ENCODE measurements around the gene TEX261.
"Not testable (repeated sequence)": the region's sequence is repeated elsewhere in the genome, so short reads cannot be mapped to it uniquely, and the experiment has no call there.

Gene TEX261

DNA sequence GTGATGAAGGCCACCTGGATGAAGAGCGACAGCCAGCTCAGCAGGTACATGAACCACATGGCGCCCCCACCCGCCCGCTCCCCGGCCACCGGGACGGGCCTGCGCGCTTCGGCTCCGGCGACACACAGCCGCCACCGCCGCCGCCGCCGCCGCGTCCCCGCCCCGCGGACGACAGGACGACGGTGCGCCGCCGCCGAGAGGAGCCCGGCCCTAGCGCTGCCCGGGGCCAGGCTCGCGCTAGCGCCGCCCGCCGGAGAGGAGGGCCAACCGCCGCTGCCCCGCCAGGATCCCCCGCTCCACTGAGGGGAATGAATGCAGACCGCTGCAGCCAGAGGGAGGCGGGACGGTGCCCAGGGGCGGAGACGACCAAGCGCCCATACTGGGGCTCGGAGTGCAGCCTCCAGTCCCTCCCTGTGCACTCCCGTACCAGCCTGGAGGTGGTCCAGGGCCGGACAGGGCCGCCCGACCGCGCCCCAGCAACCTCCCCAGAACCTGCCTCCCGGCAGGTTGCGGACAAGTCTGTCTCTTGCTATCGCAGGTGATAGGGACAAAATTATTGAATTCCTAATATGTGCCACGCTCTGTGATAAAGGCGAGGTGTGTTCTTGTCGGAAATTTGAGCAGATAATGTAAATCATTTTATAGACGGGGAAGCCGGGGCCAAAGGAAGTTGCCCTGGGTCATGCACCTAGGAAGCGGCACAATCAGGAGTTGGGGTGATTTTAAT, at the start of gene TEX261:
TSS of gene TEX261 (minus strand) at position 175 of the 727 bp plus-strand sequence. CDS start at position 59, 116 bp downstream.
- DNase-seq = peak; percentile 61

DNA sequence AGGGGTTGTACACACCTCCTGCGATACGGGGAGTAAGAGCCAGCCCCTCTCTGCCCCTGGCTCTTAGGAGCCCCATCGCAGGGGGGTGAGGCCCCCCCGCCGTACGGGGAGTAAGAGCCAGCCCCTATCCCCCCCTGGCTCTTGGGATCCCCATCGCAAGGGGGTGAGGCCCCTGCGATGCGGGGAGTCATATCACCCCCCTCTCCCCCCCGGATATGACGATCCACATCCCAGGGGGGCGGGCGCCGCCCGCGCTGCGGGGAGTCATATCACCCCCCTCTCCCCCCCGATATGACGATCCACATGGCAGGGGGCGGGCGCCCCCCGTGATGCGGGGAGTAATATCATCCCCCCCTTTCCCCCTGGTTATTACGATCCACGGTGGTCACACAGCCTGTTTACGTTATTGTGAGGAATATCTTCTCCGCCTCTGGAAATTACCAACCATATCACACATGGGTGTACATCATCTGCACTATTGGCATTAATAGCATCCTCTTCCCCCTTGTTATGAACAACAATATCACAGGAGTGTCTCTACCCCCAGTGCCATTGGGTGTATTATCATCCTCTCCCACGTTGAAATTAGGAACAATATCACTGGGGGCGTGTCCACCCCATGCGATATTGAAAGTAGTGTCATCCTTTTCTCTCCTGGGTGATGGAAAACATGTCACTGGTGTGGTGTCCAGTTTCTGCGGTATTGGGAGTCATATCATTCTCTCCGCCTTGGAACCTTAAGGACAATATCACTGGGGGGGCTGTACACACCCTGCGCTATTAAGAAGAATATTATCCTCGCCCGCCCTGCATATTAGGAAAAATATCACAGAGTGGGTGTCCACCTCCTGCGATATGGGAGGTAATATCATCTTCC, 49.1 kb upstream of the TEX261 start:
- DNase-seq = no peak

DNA sequence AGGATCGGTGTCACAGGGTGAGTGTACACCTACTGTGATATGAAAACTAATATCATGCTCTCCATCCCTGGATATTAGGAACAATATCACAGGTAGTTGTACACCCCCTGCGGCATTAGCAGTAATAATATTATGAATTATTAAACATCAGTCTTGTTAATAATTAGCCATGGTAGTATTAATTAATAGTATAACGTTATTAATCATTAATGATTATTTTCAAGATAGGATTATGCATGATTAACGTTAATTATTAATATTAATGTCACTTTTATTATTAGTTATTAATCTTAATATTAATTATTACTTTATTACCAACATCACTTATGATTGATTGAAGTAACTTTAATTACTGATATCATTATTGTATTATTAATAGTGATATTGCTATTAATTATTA, 47.6 kb upstream of the TEX261 start:
- DNase-seq = no peak

DNA sequence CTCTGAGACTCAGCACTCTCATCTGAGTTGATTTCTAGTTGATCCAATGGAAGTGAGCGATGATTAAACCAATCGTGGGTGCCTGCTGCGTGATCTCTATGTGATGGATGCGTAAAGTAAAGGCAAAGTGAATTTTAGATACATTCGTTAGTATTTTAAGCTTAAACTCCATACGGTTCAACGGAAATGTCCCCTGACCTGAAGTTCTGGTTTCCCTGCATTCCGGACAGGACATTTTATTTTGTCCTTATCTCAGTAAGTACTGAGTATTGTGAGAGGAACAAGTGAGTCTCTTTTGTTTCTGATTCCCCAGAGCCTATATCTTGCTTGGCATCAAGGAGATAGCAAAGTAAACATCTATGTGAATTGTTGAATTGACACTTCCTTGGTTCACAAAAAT, 41.6 kb upstream of the TEX261 start:
- not testable (repeated sequence) for DNase-seq

DNA sequence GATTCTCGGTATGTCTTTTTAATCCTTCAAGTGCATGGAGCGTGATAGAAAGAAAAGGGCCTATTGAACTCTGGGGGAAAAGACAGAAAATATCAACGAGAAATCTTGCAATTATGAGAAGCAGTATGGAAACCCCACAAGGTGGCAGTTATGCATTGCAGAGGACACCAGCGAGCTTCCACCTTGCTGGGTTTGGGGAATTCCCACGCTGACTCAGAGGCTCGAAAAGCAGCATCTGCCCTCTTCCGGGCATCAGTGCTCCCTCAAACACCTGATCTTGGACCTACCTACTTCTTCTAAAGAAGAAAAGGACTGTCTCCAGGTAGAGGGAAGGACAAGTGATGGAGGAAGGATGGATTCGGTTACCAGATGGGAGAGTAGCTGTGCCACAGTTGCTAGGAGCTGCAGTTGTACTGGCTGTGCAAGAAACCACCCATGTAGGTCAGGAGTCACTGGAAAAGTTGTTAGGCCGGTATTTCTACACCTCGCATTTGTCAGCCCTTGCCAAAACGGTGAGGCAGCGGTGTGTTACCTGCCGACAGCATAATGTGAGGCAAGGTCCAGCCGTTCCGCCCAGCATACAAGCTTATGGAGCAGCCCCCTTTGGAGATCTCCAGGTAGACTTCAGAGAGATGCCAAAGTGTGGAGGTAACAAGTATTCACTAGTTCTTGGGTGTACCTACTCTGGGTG, 29.0 kb upstream of the TEX261 start:
- not testable (repeated sequence) for DNase-seq

DNA sequence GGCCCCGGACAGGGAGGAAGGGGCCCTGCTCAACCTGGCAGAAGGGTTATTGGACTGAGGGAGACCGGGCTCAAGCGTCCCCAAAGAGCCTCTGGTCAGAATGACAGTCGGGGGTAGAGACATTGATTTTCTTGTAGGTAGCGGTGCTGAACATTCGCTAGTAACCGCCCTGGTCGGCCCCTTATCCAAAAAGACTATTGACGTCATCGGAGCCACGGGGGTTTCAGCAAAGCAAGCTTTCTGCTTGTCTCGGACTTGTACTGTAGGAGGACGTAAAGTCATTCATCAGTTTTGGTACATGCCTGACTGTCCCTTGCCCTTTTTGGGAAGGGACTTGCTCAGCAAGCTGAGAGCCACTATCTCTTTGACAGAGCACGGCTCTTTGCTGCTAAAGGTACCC, 26.7 kb upstream of the TEX261 start:
- DNase-seq = not testable (repeated sequence)

DNA sequence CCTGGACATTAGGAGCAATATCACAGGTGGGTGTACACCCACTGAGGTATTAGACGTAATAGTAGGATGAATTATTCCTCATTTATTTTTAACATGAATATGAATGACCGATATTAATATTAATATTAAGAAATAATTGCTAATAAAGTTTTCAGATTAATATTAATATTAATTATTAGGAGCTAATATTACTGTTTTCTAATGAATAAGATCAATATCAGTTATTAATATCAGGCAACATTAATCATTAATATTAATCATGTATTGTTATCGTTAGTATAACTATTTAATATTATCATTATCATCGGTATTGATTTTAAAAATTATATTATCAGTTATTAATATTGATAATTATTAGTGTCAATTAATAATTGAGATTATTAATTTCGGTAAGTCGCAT, 25.3 kb upstream of the TEX261 start:
- DNase-seq = not testable (repeated sequence)

DNA sequence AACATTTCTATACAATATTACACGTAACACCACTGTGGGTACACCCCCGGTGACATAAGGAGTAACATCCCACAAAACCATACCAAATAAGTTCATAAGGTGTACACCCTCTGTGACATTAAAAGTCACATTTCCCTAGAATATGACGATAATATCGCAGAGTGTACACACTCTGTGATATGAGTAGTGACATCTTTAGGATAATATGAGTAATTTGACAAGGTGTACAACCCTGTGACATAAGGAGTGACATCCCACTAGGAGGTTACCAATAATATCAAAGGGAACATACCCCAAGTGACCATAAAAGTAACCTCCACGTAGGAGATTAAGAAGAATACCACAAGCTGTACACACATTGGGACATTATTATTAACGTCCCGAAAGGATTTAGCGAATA, 24.0 kb upstream of the TEX261 start:
- DNase-seq = no peak

DNA sequence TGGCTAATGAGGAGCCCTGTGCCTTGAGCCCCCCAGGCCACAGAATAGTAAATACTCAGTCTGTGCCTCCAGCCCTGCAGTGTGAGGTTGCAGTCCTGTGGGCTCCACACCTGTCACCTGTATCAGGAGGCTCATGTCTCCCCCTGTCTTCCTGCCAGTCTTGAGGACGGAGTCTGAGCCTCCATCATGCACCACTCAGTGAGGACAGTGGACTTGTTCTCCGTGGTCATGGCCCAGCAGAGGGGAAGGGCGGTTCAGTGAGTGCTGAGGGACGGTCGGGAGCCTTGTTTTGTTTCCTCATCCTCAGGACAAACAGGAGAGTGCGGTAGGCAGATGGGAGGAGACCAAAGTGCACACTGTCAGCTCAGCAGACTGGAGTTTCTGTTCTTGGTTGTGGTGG, 17.1 kb upstream of the TEX261 start:
- DNase-seq = not testable (repeated sequence)

DNA sequence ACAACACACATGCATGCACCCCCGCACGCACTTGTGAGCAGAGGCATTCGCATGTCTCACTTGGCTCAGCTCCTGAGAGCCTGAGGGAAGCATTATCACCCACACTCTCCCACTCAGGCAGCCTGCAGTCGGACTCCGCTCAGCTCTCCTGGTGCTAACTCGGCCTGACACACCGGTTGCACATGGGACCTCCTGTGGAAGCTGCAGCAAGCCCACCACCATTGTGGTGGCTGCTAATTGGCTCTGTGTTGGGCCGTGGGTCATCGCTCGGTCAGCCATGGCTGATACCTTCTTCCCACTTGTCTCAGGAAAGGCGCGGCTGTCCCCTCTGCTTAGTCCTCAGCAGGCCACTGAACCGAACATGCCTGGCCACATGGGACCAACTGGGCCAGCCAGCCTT, 13.7 kb upstream of the TEX261 start:
- no peak for DNase-seq

DNA sequence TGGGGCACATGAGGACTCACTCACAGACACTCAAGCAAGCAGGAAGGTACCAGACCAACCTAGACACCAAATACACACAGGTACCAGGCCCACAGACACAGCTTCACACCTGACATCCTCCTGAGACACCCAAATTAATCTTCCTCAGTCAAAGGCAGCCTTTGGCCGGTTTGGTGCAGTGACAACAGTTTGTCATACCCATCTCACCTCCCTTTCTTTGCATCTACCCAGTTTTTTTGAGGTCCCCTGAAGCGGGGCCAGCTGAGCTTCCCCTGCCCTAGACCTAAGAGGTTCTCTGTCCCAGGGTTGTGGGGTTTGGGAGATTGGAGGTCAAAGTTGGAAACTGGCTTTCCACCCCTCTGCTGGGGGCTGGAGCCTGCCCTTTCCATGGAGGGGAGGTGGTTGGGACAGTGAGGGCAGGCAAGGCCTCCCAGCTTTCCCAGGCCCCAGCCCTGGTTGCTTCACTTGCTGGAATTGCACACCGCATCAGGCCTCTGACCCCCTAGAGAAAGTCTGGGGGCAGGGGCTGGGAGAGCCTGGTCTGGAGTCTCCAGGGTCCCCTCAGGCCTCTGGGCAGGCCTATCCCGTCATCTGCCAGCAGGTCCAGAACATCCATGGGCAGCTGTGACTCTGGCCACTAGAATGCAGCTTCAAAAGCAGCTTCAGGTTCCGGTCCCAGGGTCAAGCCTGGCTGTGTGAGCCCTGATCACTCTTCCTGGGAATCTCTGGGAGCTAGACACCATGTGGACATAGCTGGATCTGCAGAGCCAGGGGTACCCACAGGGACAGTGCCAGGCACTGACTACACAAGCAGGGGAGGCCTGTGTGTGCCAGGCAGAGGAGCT, 12.5 kb upstream of the TEX261 start:
- no peak for DNase-seq

DNA sequence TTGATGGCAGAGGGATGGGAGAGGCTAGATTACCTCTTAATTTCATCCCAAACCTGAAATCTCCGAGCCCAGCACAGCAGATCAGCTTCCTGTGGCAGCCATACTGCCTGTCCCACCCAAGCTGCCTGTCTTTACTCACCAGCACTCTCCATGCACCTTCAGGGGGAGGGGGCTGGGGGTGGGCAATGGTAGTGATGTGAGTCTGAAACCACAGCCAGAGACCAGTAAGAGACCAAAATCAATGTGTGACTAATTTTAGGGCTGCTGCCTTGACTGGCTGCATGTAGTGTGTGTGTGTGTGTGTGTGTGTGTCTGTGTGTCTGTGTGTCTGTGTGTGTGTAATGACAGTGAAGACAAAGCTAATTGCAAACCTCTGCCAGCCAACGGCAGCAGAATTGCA, 11.7 kb upstream of the TEX261 start:
- DNase-seq = no peak

DNA sequence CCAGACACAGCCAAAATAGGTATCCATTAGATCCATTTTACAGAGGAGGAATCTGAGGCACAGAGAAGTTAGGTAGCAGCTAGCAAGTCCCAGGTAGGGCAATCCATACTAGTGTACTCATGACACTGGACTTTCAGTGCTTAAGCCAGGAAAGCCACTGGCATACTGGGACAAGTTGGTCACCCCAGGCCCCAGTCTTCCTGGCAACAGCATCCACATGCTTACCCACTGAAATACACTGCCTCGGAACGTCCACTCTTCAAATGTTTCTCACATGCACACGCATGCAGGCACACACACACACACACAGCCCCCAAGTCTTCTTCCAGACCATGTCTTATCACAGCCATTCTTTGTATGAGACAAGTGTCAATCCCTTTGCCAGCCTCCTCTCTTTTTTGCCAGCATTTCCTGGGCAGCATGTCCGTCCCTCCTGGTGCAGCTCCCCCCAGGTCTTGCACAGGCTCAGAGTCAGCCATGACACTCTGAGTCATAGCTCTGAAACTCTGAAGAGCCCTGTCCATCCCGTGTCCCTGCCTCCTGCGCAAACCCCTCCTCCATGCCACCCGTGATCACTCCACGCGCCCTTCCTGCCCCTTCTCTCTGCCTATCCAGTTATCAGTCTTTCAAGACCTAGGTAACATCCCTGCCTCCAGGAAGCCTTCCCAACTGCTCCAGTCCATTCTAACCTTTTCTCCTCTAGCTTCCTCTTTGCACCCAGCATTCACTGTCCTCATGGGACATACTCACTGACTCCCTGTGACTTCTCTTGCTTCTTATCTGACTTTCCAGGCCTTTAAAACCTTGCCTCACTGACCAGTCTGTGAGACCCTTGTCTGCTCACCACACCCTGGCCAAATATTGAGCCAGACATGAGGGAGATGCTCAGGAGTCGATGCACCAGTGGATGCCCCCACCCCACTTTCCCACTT, 10.9 kb upstream of the TEX261 start:
- no peak for DNase-seq

DNA sequence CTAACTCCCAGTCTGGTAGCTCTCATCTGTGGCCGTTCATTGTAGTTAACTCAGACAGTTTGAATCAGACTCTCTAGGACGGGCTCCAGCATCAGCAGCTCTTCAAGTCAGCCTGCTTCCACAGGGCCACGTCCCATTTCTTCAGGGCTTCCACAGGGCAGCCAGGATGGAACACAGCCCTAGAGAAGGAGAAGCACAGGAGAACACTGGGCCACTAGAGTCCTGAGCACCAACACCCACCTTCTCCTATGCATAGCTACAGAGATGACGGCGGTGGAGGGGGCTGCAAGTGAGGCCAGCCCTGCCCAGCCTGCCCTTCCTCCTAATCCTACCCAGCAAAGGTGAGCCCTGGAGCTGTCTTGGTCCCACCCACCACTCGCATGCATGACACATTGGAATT, 10.2 kb upstream of the TEX261 start:
- DNase-seq = no peak

DNA sequence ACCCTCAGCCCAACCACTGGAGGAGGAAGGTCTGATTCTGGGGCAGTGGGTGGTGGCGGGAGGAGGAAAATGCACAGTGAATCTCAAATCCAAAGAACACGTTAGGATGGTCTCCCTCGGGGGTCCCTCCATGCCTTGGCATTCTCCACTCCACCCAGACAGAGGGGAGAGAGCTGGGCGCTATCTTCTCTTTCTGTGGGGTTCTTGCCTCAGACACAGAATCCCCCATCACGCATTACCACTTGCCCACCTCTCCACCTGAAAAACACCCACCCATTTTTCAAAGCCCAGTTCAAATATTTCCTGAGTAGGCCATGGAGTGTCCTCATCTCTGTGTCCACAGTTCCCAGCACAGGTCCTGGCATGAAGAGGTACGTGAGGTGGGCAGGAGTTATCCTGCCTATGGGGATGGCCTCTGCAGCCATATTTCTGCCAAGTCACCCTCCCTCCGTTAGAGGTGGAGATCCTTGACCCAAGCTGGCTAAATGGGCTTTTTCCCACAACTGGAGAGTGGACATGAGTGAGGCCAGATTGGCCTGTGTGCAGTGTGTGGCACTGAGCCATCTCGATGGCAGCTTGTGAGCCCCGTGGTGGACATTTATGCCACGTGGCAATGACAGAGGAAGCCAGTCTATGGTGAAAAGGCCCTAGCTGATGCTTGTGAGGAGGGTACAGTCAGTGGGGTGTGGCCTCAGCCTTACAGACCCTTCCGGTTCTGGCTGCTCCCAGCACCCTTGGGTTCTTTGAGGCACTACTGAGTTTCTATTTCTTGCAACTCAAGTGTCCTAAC, 9.5 kb upstream of the TEX261 start:
- no peak for DNase-seq

DNA sequence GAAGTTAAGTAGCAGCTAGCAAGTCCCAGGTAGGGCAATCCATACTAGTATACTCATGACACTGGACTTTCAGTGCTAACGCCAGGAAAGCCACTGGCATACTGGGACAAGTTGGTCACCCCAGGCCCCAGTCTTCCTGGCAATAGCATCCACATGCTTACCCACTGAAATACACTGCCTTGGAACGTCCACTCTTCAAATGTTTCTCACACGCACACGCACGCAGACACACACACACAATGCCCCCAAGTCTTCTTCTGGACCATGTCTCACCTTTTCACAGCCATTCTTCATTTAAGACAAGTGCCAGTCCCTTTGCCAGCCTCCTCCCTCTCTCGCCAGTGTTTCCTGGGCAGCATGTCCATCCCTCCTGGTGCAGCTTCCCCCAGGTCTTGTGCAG, 8.7 kb upstream of the TEX261 start:
- DNase-seq = no peak

DNA sequence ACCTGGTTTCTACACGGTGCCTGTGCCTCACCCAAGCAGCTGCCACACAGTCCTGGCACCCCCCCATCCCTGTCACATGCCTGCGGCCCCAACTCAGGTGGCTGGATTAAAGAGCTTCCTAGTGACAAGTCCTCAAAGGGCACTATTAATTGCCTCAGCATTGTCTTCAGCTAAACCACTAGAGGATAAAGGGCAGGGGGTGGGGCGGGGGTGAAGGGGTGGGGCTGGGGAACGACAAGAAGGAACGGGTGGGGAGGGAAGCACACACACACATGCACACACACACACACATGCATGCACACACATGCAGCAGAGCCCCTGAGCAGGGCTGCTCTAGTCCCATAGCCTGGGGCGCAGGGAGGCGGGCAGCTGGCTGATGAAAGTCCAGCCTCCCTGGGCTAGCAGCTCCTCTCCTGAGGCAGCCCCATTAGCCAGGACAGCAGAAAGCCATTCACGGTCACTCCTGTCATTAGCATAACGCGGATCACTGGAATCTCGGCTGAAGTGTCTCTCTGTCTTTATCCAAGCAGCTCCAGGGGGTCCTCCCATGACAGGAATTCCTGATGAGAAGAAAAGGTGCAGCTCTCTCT, 7.4 kb upstream of the TEX261 start:
- no peak for DNase-seq

DNA sequence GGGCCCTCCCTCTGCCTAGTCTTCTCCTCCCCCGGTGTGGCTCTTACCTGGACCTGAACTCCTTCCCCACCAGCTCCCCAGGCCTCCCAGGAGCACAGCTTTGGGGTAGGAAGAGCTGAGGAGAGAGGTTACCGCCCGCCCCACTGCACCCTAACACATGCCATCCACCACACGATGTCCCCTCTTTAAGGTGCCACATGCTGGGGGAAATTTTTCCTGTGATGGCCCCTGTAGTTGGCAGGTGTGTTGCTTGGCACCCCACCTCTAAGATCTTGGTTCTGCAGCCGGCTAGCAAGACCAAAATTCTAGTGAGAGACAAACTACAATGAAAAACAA, 6.9 kb upstream of the TEX261 start:
- DNase-seq = no peak

DNA sequence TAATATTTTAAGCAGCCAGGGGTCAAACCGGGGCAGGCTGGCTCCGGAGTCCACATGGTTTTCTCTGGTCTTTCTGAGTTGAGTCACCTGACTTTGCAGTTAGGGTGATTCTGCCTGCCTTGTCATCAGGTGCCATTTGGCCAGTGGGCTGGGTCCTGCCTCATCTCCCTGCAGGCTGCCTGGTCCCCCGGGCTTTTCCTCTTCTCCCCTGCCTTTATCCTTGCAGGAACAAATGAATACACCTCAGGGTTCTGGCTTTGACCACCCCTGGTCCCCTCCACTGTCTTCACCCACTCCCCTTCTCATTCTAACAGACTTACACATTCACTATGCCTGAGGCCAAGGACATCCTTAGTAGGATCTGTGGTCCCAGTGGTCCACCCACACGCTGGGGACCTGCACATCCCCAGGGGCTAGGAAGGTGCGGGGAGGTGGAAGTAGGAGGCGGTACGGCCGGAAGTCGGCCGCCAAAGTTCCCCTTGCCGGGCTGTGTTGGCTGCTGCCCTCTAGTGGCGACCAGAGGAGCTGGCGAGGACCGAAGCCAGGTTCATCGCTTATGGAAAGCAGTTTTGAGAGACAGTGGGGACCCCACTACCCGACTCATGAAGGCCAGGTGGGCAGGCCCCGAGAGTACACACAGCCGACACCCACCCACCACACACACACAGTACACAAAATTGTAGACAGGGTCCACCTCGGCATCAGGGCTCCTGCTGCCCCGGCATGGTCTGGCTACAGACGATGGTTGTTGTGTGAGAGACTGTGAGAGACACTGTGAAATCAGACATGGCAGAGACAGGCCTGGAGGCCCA, 6.3 kb upstream of the TEX261 start:
- no peak for DNase-seq

DNA sequence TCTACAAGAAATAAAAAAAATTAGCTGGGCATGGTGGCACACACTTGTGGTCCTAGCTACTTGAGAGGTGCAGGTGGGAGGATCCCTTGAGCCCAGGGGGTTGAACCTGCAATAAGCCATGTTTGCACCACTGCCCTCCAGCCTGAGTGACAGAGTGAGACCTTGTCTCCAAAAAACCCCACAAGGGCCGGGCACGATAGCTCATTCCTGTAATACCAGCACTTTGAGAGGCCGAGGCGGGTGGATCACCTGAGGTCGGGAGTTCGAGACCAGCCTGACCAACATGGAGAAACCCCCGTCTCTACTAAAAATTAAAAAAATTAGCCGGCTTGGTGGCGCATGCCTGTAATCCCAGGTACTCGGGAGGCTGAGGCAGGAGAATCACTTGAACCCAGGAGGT, 5.3 kb upstream of the TEX261 start:
- not testable (repeated sequence) for DNase-seq
